ENCODE results near the gene CSAD. TPM values are rescaled to one million over a fixed set of nuclear protein-coding genes. Genes with fewer than 3 reads are reported as not detected.
"Not testable (repeated sequence)": the region's sequence is repeated elsewhere in the genome, so short reads cannot be mapped to it uniquely, and the experiment has no call there.

The CSAD gene
- total RNA-seq, 1 donor from 2014 or later: 23.8 TPM

DNA sequence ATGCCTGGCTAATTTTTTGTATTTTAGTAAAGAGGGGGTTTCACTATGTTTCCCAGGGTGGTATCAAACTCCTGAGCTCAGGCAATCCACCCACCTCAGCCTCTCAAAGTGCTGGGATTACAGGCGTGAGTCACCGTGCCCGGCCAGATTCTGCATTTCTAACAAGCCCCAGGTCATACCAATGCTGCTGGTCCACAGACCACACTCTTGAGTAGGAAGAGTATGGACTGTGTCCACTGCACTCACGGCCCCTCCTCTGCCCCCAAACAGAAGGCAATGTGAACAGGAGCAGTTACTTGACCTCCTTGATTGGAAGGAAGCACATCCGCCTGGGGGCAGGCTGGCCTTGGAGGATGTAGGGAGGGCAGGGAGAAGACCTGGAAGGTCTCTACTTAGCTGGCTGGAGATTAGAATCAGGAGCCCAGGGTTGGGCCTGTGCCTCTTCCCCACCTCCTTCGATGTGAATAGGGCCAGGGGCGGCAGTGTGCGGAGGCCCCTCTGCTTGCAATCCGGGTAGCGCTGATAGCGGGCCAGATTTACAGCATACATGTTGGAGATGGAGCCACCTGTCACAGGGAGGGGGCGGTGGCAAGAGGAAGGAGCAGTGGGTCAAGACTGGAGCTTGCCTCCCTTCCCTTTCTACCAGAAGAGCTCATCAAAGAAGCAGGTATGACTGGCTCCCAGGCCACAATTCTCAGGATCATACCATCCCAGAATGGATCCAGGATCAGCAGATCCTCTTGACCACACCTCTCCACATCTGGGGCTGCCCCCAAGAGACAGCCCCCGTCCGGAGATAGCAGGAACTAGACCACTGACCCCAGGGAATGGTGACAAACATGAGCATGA lies 9.6 kb downstream of the CSAD start:
- Mint-ChIP-seq H3K4me1 (ENCODE audit: unreplicated experiment) (peaks cover 8% of the 10 kb centered on the region), H3K36me3 (ENCODE audit: low read depth, unreplicated experiment) (peaks cover 23% of the 10 kb centered on the region), H3K9me3 (ENCODE audit: unreplicated experiment) (no peaks in the 10 kb centered on the region), H3K27me3 (ENCODE audit: unreplicated experiment) (peaks cover 17% of the 10 kb centered on the region), H3K4me3 (ENCODE audit: unreplicated experiment) (no peak overlapping the region), H3K27ac (ENCODE audit: unreplicated experiment) (no peak overlapping the region)
- no peak for DNase-seq (ENCODE audit: low spot score)
- TF ChIP-seq, protein P1, sequence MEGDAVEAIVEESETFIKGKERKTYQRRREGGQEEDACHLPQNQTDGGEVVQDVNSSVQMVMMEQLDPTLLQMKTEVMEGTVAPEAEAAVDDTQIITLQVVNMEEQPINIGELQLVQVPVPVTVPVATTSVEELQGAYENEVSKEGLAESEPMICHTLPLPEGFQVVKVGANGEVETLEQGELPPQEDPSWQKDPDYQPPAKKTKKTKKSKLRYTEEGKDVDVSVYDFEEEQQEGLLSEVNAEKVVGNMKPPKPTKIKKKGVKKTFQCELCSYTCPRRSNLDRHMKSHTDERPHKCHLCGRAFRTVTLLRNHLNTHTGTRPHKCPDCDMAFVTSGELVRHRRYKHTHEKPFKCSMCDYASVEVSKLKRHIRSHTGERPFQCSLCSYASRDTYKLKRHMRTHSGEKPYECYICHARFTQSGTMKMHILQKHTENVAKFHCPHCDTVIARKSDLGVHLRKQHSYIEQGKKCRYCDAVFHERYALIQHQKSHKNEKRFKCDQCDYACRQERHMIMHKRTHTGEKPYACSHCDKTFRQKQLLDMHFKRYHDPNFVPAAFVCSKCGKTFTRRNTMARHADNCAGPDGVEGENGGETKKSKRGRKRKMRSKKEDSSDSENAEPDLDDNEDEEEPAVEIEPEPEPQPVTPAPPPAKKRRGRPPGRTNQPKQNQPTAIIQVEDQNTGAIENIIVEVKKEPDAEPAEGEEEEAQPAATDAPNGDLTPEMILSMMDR (IDR thresholded peaks at IDR 0.05; ENCODE audit: unreplicated experiment): no peak

DNA sequence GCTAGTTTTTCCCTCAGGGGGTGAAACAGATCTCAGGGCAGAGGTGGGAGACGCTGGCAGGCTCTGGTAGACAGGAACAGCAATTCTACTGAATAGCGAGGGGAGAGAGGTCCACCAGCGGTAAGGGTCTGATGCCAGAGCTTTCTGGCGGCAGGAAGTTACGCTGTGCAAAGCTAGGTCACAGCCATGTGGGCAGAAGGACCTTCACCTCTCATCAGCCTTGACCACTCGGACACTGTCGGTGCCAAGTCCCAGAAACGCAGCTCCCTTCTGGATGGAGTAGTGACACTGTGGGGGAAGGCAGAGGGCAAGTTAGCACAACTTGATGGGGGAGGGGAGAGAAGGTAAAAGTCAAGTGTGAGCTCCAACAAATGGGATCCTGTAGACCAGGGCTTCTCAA lies 10.5 kb downstream of the CSAD start:
- Mint-ChIP-seq H3K4me3 (ENCODE audit: unreplicated experiment) (no peak overlapping the region), H3K27me3 (ENCODE audit: unreplicated experiment) (peaks cover 17% of the 10 kb centered on the region), H3K4me1 (ENCODE audit: unreplicated experiment) (peaks cover 4% of the 10 kb centered on the region), H3K9me3 (ENCODE audit: unreplicated experiment) (no peaks in the 10 kb centered on the region), H3K36me3 (ENCODE audit: low read depth, unreplicated experiment) (peaks cover 23% of the 10 kb centered on the region), H3K27ac (ENCODE audit: unreplicated experiment) (no peak overlapping the region)
- DNase-seq (ENCODE audit: low spot score): no peak
- TF ChIP-seq, protein P1 (IDR thresholded peaks at IDR 0.05; ENCODE audit: unreplicated experiment): no peak

DNA sequence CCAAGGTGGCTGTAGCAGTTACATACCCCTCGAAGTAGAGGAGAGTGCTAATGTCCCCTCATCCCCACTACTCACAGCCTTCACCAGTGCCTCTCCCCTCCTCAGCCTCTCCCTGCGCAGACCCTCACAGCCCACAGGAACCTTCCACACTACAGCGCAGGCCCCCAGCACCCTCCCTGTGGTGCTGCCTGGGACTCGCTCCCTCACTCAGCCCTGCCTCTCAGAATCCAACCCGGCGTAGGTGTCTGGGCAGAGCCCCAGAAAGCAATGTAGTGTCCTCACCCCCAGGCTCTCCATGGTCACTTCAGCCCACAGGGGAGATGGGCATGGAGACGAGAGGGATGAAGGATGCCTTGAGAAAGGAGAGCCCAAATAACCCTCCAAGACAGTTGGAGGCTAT lies 11.1 kb downstream of the CSAD start:
- Mint-ChIP-seq H3K9me3 (ENCODE audit: unreplicated experiment) (no peaks in the 10 kb centered on the region), H3K36me3 (ENCODE audit: low read depth, unreplicated experiment) (peaks cover 23% of the 10 kb centered on the region), H3K4me1 (ENCODE audit: unreplicated experiment) (peaks cover 2% of the 10 kb centered on the region), H3K27me3 (ENCODE audit: unreplicated experiment) (peaks cover 17% of the 10 kb centered on the region), H3K4me3 (ENCODE audit: unreplicated experiment) (no peak overlapping the region), H3K27ac (ENCODE audit: unreplicated experiment) (no peak overlapping the region)
- no peak for DNase-seq (ENCODE audit: low spot score)
- TF ChIP-seq, protein P1 (IDR thresholded peaks at IDR 0.05; ENCODE audit: unreplicated experiment): no peak

DNA sequence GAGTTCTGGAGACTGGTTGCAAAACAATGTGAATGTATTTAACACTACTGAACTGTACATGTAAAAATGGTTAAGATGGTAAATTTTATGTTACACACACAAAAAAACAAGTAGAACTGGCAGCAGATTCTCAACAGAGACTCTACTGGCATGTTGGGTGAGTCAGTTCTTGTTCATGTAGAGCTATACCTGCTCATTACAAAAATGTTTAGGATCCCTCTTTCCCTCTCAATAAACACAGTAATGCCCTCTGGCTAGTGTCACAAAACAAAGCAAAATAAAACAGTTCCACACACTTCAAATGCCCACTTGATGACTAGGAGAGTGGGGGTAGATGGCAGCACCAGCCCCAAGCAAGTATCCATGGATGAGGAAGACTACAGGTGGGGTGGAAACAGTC lies 13.9 kb downstream of the CSAD start:
- Mint-ChIP-seq H3K9me3 (ENCODE audit: unreplicated experiment) (no peaks in the 10 kb centered on the region), H3K4me1 (ENCODE audit: unreplicated experiment) (no peaks in the 10 kb centered on the region), H3K4me3 (ENCODE audit: unreplicated experiment) (no peak overlapping the region), H3K27ac (ENCODE audit: unreplicated experiment) (no peak overlapping the region), H3K36me3 (ENCODE audit: low read depth, unreplicated experiment) (peaks cover 20% of the 10 kb centered on the region), H3K27me3 (ENCODE audit: unreplicated experiment) (peaks cover 12% of the 10 kb centered on the region)
- TF ChIP-seq, protein P1 (IDR thresholded peaks at IDR 0.05; ENCODE audit: unreplicated experiment): no peak
- DNase-seq (ENCODE audit: low spot score): no peak

DNA sequence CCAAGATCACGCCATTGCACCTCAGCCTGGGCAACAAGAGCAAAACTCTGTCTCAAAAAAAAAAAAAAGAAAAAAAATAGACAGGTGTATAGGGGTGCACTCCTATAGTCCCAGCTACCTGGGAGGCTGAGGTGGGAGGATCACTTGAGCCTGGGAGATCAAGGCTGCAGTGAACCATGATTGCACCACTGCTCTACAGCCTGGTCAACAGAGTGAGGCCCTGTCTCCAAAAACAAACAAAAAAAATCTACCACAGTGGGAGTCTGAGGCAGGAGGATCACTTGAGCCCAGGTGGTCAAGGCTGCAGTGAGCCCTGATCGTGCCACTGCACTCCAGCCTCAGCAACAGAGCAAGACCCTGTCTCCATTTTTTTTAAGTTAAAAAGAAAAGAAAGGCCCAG lies 17.7 kb downstream of the CSAD start:
- H3K9me3 Mint-ChIP-seq (ENCODE audit: unreplicated experiment); DNase-seq (ENCODE audit: low spot score); H3K27me3 Mint-ChIP-seq (ENCODE audit: unreplicated experiment); H3K4me3 Mint-ChIP-seq (ENCODE audit: unreplicated experiment); H3K4me1 Mint-ChIP-seq (ENCODE audit: unreplicated experiment); H3K27ac Mint-ChIP-seq (ENCODE audit: unreplicated experiment); H3K36me3 Mint-ChIP-seq (ENCODE audit: low read depth, unreplicated experiment): not testable (repeated sequence)
